HepG2 (cell line): ENCODE results near the gene RRP8. TPM values are rescaled to one million over a fixed set of nuclear protein-coding genes. Genes with fewer than 3 reads are reported as not detected.

Experiments
- ATAC-seq: fragments of 200-7000 bp; cut with Tn5 transposase; 3 replicates; pipeline ENCODE4 v1.9.1; 2020; ENCODE audit warnings: mild to moderate bottlenecking, moderate library complexity
- BruUV-seq: library from RNA; stranded (reverse); fragments of 400-500 nt; replicated peaks from 2 replicates; lab custom pipeline; 2021; lab: Mats Ljungman, UMichigan
- CTCF ChIA-PET: fragments of 300-600 bp; formaldehyde crosslinking; extraction: SDS; loops from one replicate; lab custom pipeline; 2021; ENCODE audit warnings: low total read pairs, inconsistent platforms, low intra/inter-chr PET ratio; lab: Yijun Ruan, JAX
- POLR2A ChIA-PET: fragments of 350-600 bp; sonication (Branson Sonifier 250); formaldehyde crosslinking; loops from one replicate; lab custom pipeline; 2020; ENCODE audit warnings: antibody characterized with exemption, inconsistent platforms; lab: Yijun Ruan, JAX
- DNase-seq: peaks from one replicate; pipeline ENCODE4 v3.0.0-alpha.2; 2015; ENCODE audit warnings: low spot score
- FAIRE-seq: peaks from 3 replicates; lab custom pipeline; 2011; peaks lifted over from hg19 to GRCh38; lab: Jason Lieb, UNC
- H2AFZ ChIP-seq: one replicate; pipeline ENCODE4 v1.6.1; 2011; ENCODE audit warnings: low read length, inconsistent platforms
- H3K27ac ChIP-seq: fragments of 300-600 bp; 3 replicates; pipeline ENCODE4 v1.8.0; 2011; ENCODE audit warnings: mixed run types, mild to moderate bottlenecking, mixed read lengths, low read length, inconsistent platforms; ENCODE audit not compliant: insufficient read depth; ENCODE audit errors: extremely low read length
- H3K27me3 ChIP-seq, 2 experiments: fragments of 200-600 bp in 1 of 2; 2 replicates in 1 of 2; 3 replicates in 1 of 2; pipeline versions ENCODE4 v1.6.0 to v1.8.0; 2011; ENCODE audit warnings: low read length in 2 of 2, mild to moderate bottlenecking in 2 of 2, moderate library complexity in 2 of 2, inconsistent platforms in 1 of 2; ENCODE audit not compliant: insufficient read depth in 2 of 2, control insufficient read depth in 1 of 2
- H3K36me3 ChIP-seq, 2 experiments: fragments of 200-600 bp in 1 of 2; replicated peaks in 1 of 2; 2 replicates in 1 of 2; 3 replicates in 1 of 2; pipeline versions ENCODE4 v1.5.1 to v1.8.0; 2011; ENCODE audit warnings: low read length in 2 of 2, inconsistent platforms in 1 of 2; ENCODE audit not compliant: insufficient read depth in 2 of 2, control insufficient read depth in 1 of 2
- H3K4me1 ChIP-seq: 2 replicates; pipeline ENCODE4 v1.5.1; 2012; ENCODE audit warnings: low read length, inconsistent platforms; ENCODE audit not compliant: insufficient read depth
- H3K4me2 ChIP-seq: 2 replicates; pipeline ENCODE4 v1.6.0; 2011; ENCODE audit warnings: low read depth, low read length, inconsistent platforms
- H3K4me3 ChIP-seq, 3 experiments: fragments of 200-600 bp in 1 of 3; sonication (generic), shearing (Covaris generic) in 1 of 3; replicated peaks in 1 of 3; 2 replicates each; pipeline ENCODE4 v1.5.1; 2011 to 2016; ENCODE audit warnings: low read length in 3 of 3, inconsistent platforms in 2 of 3, low read depth in 2 of 3, mild to moderate bottlenecking in 2 of 3, control low read depth in 1 of 3, mixed read lengths in 1 of 3; ENCODE audit not compliant: insufficient read depth in 1 of 3
- H3K79me2 ChIP-seq: one replicate; pipeline ENCODE4 v1.6.1; 2011; ENCODE audit warnings: low read length, inconsistent platforms; ENCODE audit not compliant: insufficient read depth
- H3K9ac ChIP-seq: 2 replicates; pipeline ENCODE4 v1.6.0; 2011; ENCODE audit warnings: mild to moderate bottlenecking, low read depth, low read length, inconsistent platforms; ENCODE audit not compliant: insufficient read depth
- H3K9me3 ChIP-seq: 2 replicates; pipeline ENCODE4 v1.5.1; 2012; ENCODE audit warnings: mild to moderate bottlenecking, low read length
- H4K20me1 ChIP-seq: 2 replicates; pipeline ENCODE4 v1.6.0; 2011; ENCODE audit warnings: inconsistent platforms, mild to moderate bottlenecking, low read length, moderate library complexity; ENCODE audit not compliant: insufficient read depth
- AGO2 ChIP-seq: fragments of 200-400 bp; formaldehyde crosslinking; optimal IDR thresholded peaks from 2 replicates; pipeline ENCODE3; 2017; ENCODE audit warnings: mild to moderate bottlenecking, low read depth, low read length, moderate library complexity
- JUND ChIP-seq: sonication (generic); formaldehyde crosslinking; IDR thresholded peaks from 2 replicates; pipeline ENCODE4 v1.8.0; 2022; ENCODE audit warnings: mild to moderate bottlenecking, missing genetic modification reagents
- MATR3 ChIP-seq: sonication (generic); formaldehyde crosslinking; IDR thresholded peaks from 2 replicates; pipeline ENCODE4 v1.4.0; 2020; ENCODE audit warnings: missing genetic modification reagents
- MLLT10 ChIP-seq: sonication (generic); formaldehyde crosslinking; IDR thresholded peaks from 2 replicates; pipeline ENCODE4 v1.4.0; 2020; ENCODE audit warnings: missing genetic modification reagents
- REL ChIP-seq: sonication (generic); formaldehyde crosslinking; conservative IDR thresholded peaks from 2 replicates; pipeline ENCODE4 v1.8.0; 2022; ENCODE audit warnings: mild to moderate bottlenecking, missing genetic modification reagents, moderate library complexity
- TSC22D2 ChIP-seq: sonication (generic); formaldehyde crosslinking; IDR thresholded peaks from 2 replicates; pipeline ENCODE4 v1.5.1; 2020; ENCODE audit warnings: missing genetic modification reagents, mild to moderate bottlenecking, borderline replicate concordance
- ZBTB14 ChIP-seq: sonication (generic); formaldehyde crosslinking; IDR thresholded peaks from 2 replicates; pipeline ENCODE4 v1.4.0; 2020; ENCODE audit warnings: missing genetic modification reagents
- ZBTB46 ChIP-seq: sonication (generic); formaldehyde crosslinking; IDR thresholded peaks from 2 replicates; pipeline ENCODE4 v1.4.0; 2020; ENCODE audit warnings: mild to moderate bottlenecking, missing genetic modification reagents, borderline replicate concordance
- ZFP41 ChIP-seq: sonication (generic); formaldehyde crosslinking; IDR thresholded peaks from 2 replicates; pipeline ENCODE4 v1.4.0; 2020; ENCODE audit warnings: mild to moderate bottlenecking, missing genetic modification reagents, borderline replicate concordance
- ZNF20 ChIP-seq: sonication (generic); formaldehyde crosslinking; IDR thresholded peaks from 2 replicates; pipeline ENCODE4 v1.4.0; 2020; ENCODE audit warnings: mild to moderate bottlenecking, moderate library complexity, missing genetic modification reagents
- ZNF207 ChIP-seq: fragments of 450-650 bp; IDR thresholded peaks from 2 replicates; pipeline ENCODE4 v1.6.1; 2016; ENCODE audit warnings: antibody characterized with exemption, borderline replicate concordance
- ZNF292 ChIP-seq: sonication (generic); formaldehyde crosslinking; IDR thresholded peaks from 2 replicates; pipeline ENCODE4 v1.8.1; 2022; ENCODE audit warnings: mild to moderate bottlenecking, low read depth, missing genetic modification reagents, borderline replicate concordance
- ZNF3 ChIP-seq: IDR thresholded peaks from 2 replicates; pipeline ENCODE4 v1.7.0; 2017; ENCODE audit warnings: inconsistent platforms
- ZNF839 ChIP-seq: sonication (generic); formaldehyde crosslinking; IDR thresholded peaks from 2 replicates; pipeline ENCODE4 v1.4.0; 2020; ENCODE audit warnings: missing genetic modification reagents, mild to moderate bottlenecking, borderline replicate concordance
- WGBS: methylation state at CpG from one replicate; pipeline ENCODE4 v1.1.6; 2017; ENCODE audit warnings: low lambda C conversion rate; 5-methylcytosine and 5-hydroxymethylcytosine counted together
- in situ Hi-C: cut with HindIII; loops from 2 replicates; pipeline ENCODE4 v1.10.0; 2017; ENCODE audit warnings: low pct_unique_long_range_greater_than_20kb; ENCODE audit not compliant: extremely low pct_ligation_motif_present
- intact Hi-C: fragments of 100-400 bp; cut with micrococcal nuclease; formaldehyde crosslinking; loops from one replicate; pipeline ENCODE4 v1.10.0; 2022; ENCODE audit not compliant: unreplicated experiment
- polyA plus RNA-seq, 8 experiments: library from polyadenylated mRNA; depleted of rRNA in 3 of 8; stranded (reverse) in 7 of 8; unstranded in 1 of 8; fragments of >200 nt; fragmentation: Illumina TruSeq in 4 of 8; extraction: Trizol in 4 of 8; gene quantifications; 2 replicates each; pipeline versions ENCODE4 v1.2.1 to v1.2.3, GENCODE V29; 2011 to 2016; ENCODE audit warnings: low read depth in 4 of 8, missing spikeins in 1 of 8, mixed read lengths in 1 of 8; ENCODE audit not compliant: insufficient read depth in 1 of 8
- total RNA-seq, 5 experiments: library from RNA; depleted of rRNA; stranded (reverse); fragments of >200 nt; fragmentation: Illumina TruSeq; extraction: Trizol; gene quantifications; 2 replicates each; pipeline ENCODE4 v1.2.3, GENCODE V29; 2016; ENCODE audit warnings: low read depth in 1 of 5

RRP8 gene
- total and polyA plus RNA-seq, 2 of the 13 experiments (the other 11 are each of a cell fraction or from before 2014, with no cell fraction given) = 7.2 to 21.6 TPM

DNA sequence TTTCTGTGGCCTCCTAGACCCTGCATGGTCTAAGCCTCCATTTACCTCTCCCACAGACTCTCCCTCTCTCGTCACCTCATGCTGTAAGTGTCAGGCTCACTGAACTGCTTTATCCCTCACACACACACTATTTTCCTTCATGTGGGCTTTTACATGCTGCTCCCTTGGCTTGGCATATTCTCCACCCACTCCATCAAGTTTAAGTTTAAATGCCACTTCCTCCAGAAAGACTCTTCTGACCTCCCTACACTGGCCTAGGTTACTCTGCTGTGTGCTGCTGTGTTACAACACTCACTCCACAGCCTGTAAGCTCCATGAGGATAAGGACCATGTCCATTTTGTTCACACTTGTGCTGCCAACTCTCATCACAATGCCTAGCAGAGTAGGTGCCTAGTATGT lies 49.7 kb upstream of the RRP8 start:
- BruUV-seq = no TSS peak
- Histone ChIP-seq H3K4me2 (no peak overlapping the region), H3K27me3 (peaks cover 13 to 90% of the 10 kb centered on the region in 2 experiments), H4K20me1 (no peaks in the 10 kb centered on the region; the same call in 1 of the 2 replicates), H3K9ac (no peak overlapping the region), H2AFZ (no peak overlapping the region), H3K9me3 (no peaks in the 10 kb centered on the region), H3K4me3 (no peak overlapping the region), H3K36me3 (no peaks in the 10 kb centered on the region), H3K4me1 (peaks cover 12% of the 10 kb centered on the region), H3K27ac (no peak overlapping the region), H3K79me2 (no peaks in the 10 kb centered on the region)
- DNase-seq (no peak), ATAC-seq (no peak), FAIRE-seq (no peak)
- in situ Hi-C loops (no loop called here), intact Hi-C loops (no loop called here)
- POLR2A ChIA-PET = no interaction called here
- CTCF ChIA-PET = no interaction called here
- TF ChIP-seq AGO2 (no peak), ZNF839 (no peak), JUND (CRISPR knock-in tag) (no peak), MLLT10 (CRISPR knock-in tag) (no peak), ZNF207 (no peak), ZNF20 (CRISPR knock-in tag) (no peak), ZBTB46 (CRISPR knock-in tag) (no peak), MATR3 (CRISPR knock-in tag) (no peak), TSC22D2 (CRISPR knock-in tag) (no peak), REL (CRISPR knock-in tag) (no peak), ZNF3 (CRISPR knock-in tag) (no peak), ZNF292 (CRISPR knock-in tag) (no peak), ZBTB14 (CRISPR knock-in tag) (no peak), ZFP41 (CRISPR knock-in tag) (no peak)
- 81% methylated on average over 1 of the region's 1 CpG for WGBS
